Prostate gland (tissue), 2 donors: ENCODE results near the gene EPM2A.

Experiments
- POLR2A ChIP-seq: fragments of 450-650 bp; IDR thresholded peaks from one replicate; pipeline ENCODE4 v1.6.1; 2016; ENCODE audit warnings: antibody characterized with exemption, mild to moderate bottlenecking
- POLR2AphosphoS5 ChIP-seq: sonication (generic); formaldehyde crosslinking; IDR thresholded peaks from one replicate; pipeline ENCODE4 v1.6.1; 2017; ENCODE audit warnings: antibody characterized with exemption
- TF ChIP-seq, protein P1 (sequence below), 4 experiments: fragments of 200-600 bp in 2 of 4; fragments of 450-650 bp in 2 of 4; sonication (generic) in 2 of 4; IDR thresholded peaks; 1 replicate in 3 of 4; 2 replicates in 1 of 4; pipeline ENCODE4 v1.5.1; 2016 to 2019; ENCODE audit warnings: antibody characterized with exemption in 4 of 4, mild to moderate bottlenecking in 2 of 4, moderate library complexity in 2 of 4

DNA sequence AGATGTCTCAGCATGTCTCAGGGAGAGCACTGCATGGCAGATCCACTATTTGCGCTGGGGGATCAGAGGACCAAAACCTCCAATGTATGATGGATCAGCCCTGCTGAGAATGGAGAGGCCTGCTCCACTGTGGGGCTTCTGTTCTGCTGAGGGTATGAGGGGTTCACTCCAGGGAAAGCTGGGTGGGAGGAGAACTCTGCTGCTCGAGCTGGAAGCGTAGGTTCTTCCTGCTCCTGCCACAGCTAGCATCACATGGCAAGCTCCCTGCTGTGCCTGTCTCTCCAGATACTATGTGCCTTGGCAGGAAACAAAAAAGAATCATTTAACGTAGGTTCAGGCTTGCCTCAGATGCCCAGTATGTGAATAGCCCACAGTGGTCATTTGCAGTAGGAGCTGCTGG is 105.8 kb downstream of the EPM2A start:
- TF ChIP-seq, protein P1, sequence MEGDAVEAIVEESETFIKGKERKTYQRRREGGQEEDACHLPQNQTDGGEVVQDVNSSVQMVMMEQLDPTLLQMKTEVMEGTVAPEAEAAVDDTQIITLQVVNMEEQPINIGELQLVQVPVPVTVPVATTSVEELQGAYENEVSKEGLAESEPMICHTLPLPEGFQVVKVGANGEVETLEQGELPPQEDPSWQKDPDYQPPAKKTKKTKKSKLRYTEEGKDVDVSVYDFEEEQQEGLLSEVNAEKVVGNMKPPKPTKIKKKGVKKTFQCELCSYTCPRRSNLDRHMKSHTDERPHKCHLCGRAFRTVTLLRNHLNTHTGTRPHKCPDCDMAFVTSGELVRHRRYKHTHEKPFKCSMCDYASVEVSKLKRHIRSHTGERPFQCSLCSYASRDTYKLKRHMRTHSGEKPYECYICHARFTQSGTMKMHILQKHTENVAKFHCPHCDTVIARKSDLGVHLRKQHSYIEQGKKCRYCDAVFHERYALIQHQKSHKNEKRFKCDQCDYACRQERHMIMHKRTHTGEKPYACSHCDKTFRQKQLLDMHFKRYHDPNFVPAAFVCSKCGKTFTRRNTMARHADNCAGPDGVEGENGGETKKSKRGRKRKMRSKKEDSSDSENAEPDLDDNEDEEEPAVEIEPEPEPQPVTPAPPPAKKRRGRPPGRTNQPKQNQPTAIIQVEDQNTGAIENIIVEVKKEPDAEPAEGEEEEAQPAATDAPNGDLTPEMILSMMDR (IDR thresholded peaks at IDR 0.05): no peak
- TF ChIP-seq POLR2AphosphoS5 (no peak), POLR2A (no peak)
